Measurements from ENCODE around the gene MALRD1. TPM values are rescaled to one million over a fixed set of nuclear protein-coding genes. Genes with fewer than 3 reads are reported as not detected.

MALRD1 gene
- total RNA-seq, 1 experiment from 2014 or later: not detected

- no peak for ATAC-seq
- no peaks in the 10 kb centered on the region for H3K36me3 ChIP-seq (ENCODE audit: control insufficient read depth, insufficient read depth, low read length)
- H3K4me1 ChIP-seq (ENCODE audit: control insufficient read depth, insufficient read depth, low read length): no peaks in the 10 kb centered on the region
- TF ChIP-seq POLR2AphosphoS5 (IDR thresholded peaks at IDR 0.05; ENCODE audit: low read depth, low read length): no peak
- TF ChIP-seq TCF7L2 (IDR thresholded peaks at IDR 0.05; ENCODE audit: low read depth, low read length): no peak
- no peak for TF ChIP-seq REST (IDR thresholded peaks at IDR 0.05; ENCODE audit: insufficient read depth in 1 of 2, low read depth in 2 of 2, low read length in 1 of 2)
- no peak for TF ChIP-seq CTCF (IDR thresholded peaks at IDR 0.05)
- TF ChIP-seq SIN3A (IDR thresholded peaks at IDR 0.05; ENCODE audit: borderline replicate concordance, insufficient read depth, low read depth, low read length): no peak
- no peaks in the 10 kb centered on the region for H3K9me3 ChIP-seq (ENCODE audit: control insufficient read depth, insufficient read depth, low read depth, low read length)
- no peak for DNase-seq (ENCODE audit: low read depth, low spot score)
- H3K27me3 ChIP-seq (ENCODE audit: control insufficient read depth, insufficient read depth, low read length): no peaks in the 10 kb centered on the region
- no peak overlapping the region for H3K27ac ChIP-seq (ENCODE audit: low read length)
- no peak overlapping the region for H3K4me3 ChIP-seq (ENCODE audit: low read depth in 2 of 2, low read length in 2 of 2)
- ChIA-PET CTCF (no interaction called here), POLR2A (no interaction called here)
- in situ Hi-C loops (cut with HindIII; ENCODE audit: low pct_unique_long_range_greater_than_20kb, low sequenced_read_pairs) (no loop called here), intact Hi-C loops (cut with micrococcal nuclease; ENCODE audit: unreplicated experiment) (no loop called here)
- no TSS peak for BruUV-seq (replicated peaks)
Measured at GRCh38 chr10:19688344-19688743, 639.7 kb downstream of the MALRD1 start.

GRCh38 chr10:19689231-19689630 lies 640.6 kb downstream of the MALRD1 start:
- no peaks in the 10 kb centered on the region for H3K4me1 ChIP-seq (ENCODE audit: control insufficient read depth, insufficient read depth, low read length)
- TF ChIP-seq SIN3A (IDR thresholded peaks at IDR 0.05; ENCODE audit: borderline replicate concordance, insufficient read depth, low read depth, low read length): no peak
- no peak for TF ChIP-seq CTCF (IDR thresholded peaks at IDR 0.05)
- no peak for TF ChIP-seq REST (IDR thresholded peaks at IDR 0.05; ENCODE audit: insufficient read depth in 1 of 2, low read depth in 2 of 2, low read length in 1 of 2)
- no peak for TF ChIP-seq POLR2AphosphoS5 (IDR thresholded peaks at IDR 0.05; ENCODE audit: low read depth, low read length)
- TF ChIP-seq TCF7L2 (IDR thresholded peaks at IDR 0.05; ENCODE audit: low read depth, low read length): no peak
- no peaks in the 10 kb centered on the region for H3K9me3 ChIP-seq (ENCODE audit: control insufficient read depth, insufficient read depth, low read depth, low read length)
- no TSS peak for BruUV-seq (replicated peaks)
- ChIA-PET CTCF (no interaction called here), POLR2A (no interaction called here)
- no peaks in the 10 kb centered on the region for H3K36me3 ChIP-seq (ENCODE audit: control insufficient read depth, insufficient read depth, low read length)
- intact Hi-C loops (cut with micrococcal nuclease; ENCODE audit: unreplicated experiment) (no loop called here), in situ Hi-C loops (cut with HindIII; ENCODE audit: low pct_unique_long_range_greater_than_20kb, low sequenced_read_pairs) (no loop called here)
- no peak overlapping the region for H3K4me3 ChIP-seq (ENCODE audit: low read depth in 2 of 2, low read length in 2 of 2)
- DNase-seq (ENCODE audit: low read depth, low spot score) (no peak), ATAC-seq (no peak)
- no peaks in the 10 kb centered on the region for H3K27me3 ChIP-seq (ENCODE audit: control insufficient read depth, insufficient read depth, low read length)
- H3K27ac ChIP-seq (ENCODE audit: low read length): no peak overlapping the region

All from Panc1 (cell line).